GM18499 (cell line): Measurements from ENCODE around the gene CPA2.
"Not testable (repeated sequence)": the region's sequence is repeated elsewhere in the genome, so short reads cannot be mapped to it uniquely, and the experiment has no call there.

Experiments used
- ATAC-seq: cut with Tn5 transposase; IDR thresholded peaks from one replicate; pipeline ENCODE4 v1.9.1; 2021; ENCODE audit warnings: moderate number of reproducible peaks; ENCODE audit not compliant: insufficient read depth, unreplicated experiment

Gene CPA2

DNA sequence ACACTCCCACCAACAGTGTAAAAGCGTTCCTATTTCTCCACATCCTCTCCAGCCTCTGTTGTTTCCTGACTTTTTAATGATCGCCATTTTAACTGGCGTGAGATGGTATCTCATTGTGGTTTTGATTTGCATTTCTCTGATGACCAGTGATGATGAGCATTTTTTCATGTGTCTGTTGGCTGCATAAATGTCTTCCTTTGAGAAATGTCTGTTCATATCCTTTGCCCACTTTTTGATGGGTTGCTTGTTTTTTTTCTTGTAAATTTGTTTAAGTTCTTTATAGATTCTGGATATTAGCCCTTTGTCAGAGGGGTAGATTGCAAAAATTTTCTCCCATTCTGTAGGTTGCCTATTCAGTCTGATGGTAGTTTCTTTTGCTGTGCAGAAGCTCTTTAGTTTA, 17.0 kb upstream of the CPA2 start:
- ATAC-seq = not testable (repeated sequence)

DNA sequence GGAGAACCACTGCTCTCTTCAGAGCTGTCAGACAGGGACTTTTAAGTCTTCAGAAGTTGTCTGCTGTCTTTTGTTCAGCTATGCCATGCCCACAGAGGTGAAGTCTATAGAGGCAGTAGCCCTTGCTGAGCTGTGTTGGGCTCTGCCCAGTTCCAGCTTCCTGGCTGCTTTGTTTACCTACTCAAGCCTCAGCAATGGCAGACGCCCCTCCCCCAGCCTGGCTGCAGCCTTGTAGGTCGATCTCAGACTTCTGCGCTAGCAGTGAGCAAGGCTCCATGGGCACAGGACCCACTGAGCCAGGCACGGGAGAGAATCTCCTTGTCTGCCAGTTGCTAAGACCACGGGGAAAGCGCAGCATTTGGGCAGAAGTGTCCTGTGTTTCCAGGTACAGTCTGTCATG, 12.1 kb upstream of the CPA2 start:
- no peak for ATAC-seq

DNA sequence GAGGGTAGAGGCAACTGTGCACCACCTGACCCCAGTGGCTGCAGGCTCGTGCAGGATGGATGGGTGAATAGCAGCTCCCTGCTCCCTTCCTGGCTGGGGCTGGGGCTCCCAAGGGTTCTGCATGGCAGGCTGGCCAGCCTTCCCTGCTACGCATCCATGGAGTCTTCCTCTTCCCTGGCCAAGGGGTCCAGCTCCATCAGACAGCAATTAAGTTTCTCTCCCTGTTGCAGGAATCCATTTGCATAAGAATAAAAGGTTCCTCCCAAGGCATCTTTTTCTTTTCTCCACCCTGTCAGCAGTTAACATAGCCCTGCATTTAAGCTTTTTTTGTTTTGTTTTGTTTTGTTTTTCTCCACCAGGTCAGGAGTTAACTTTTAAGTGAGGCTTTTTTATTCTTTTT, 10.0 kb upstream of the CPA2 start:
- ATAC-seq = no peak

DNA sequence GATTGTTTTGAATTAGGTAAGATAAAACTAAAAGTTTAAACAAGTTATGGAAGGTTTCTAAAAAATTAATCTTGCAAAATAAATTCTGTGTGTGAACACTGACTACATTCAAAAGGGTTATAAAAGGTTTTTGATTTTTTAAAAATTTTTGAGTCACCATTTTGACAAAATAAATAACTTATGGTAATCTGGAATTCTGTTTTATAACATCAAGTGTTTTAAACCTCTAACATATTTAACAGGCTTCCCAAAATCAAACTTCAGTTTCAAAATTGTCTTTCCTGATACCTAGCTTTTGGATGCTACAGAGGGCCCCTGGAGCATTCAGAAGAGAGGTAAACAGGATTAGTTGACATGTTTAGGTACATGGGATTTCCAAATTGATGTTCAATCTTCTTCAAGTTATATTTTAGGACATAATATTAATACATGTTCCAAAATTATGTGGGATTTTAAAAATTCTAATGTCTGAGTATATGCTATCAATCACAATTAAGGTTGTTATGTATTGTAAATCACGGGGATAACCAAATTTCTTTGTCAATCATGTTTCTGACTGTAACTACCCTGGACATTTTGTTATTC, 8.1 kb upstream of the CPA2 start:
- ATAC-seq = no peak

DNA sequence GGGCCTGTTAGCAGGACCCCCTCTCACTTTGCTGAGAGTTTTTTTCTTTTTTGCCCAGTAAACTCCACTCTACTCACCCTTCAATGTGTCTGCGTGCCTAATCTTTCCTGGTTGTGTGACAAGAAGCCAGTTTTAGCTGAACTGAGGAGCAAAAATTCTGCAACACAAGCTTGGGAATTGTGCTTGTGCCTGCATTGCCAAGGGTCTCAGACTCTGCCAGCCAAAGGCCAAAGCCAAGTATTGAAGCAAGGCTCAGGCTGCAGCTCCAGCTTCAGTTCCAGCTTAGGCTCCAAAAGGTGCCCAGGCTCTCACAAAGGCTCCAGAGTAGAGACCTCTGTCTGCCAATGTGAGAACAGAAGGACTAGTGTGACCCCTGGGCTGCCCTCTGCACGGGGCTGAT, 4.2 kb upstream of the CPA2 start:
- no peak for ATAC-seq

DNA sequence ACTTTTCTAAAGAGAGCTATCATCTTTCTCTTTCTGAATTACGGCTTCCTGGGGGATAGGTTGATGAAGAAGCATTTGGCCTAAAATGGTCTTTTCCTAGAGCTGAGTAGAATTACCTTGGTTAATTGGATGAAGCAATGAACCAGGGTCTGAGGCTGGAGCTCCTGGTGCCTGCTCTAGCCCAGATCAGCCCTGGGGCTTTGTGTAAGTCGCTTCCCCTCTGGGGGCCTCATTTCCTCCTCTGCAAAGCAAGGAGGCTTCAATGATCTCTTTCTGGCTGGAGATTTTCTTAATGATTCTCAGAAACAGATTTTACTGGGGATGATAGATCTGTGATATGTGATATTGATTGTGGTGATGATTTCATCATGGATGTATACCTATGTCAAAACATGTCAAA, 3.5 kb upstream of the CPA2 start:
- no peak for ATAC-seq

DNA sequence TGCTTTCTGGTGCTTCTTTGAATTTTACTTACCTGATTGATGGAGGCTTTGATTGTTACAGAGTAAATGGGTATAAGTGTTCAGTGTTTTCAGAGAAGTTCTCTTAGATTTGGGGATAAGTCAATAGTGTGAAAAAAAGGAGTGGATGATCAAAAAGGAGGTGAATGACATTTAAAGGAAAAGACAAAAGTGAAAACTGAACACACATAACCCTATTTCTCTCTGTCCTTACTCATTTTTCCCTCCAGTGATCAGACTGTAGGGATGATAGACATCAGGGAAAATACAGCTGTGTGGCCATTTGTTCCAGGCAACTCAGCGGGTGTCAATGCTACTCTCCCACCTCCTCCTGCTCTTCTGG, 278 bp downstream of the CPA2 start:
- ATAC-seq = no peak

DNA sequence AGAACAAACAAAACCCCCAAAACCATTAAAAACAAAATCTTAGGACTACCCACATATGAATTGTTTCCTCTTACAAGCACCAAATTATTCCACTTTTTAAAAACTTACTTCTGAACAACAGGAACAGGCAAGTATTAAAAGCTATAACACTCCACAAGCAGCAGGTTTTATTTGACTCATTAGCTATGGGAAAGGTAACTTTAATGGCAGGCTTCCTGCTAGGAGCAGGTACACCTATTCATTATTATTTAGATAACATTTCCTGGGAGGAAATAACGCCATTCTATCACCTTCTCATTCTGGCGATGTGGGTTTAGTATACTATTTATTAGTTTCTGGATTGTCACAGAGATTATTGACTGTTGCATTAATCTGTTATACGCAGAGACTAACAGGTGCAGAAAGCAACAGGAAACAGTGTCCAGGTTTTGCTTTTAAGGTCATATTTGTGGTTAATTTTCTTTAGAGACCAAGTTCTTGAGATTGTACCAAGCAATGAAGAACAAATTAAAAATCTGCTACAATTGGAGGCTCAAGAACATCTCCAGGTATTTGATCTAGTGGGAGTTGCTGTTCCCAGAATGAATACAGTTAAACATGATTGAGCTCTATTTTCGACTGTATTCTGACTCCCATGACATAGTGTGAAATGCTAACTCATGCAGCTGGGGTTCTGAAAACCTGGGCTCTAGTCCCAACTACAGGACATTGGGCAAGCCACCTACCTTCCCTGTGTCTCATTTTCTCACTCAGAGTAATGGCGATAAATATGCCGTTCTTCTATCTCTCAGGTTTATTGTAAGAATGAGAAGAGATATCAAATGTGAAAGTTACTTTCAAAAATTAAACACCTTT, 2.0 kb downstream of the CPA2 start:
- no peak for ATAC-seq

DNA sequence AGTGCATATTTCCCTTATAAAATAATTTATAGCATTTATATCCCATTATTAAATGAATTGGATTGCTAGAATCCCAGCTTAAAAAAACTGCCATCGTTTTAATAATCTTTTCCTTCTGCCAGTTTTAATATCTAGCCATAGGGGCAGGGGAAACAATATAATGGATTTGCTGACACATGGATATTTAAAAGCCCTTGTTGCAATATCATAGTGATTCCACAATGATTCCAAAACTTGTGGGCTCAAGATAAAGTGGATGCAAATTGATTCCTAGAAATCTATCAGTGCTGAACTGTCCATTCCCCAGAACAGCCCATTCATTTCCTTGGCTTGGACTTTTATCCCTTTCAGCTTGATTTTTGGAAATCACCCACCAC, 2.6 kb downstream of the CPA2 start:
- ATAC-seq = no peak

DNA sequence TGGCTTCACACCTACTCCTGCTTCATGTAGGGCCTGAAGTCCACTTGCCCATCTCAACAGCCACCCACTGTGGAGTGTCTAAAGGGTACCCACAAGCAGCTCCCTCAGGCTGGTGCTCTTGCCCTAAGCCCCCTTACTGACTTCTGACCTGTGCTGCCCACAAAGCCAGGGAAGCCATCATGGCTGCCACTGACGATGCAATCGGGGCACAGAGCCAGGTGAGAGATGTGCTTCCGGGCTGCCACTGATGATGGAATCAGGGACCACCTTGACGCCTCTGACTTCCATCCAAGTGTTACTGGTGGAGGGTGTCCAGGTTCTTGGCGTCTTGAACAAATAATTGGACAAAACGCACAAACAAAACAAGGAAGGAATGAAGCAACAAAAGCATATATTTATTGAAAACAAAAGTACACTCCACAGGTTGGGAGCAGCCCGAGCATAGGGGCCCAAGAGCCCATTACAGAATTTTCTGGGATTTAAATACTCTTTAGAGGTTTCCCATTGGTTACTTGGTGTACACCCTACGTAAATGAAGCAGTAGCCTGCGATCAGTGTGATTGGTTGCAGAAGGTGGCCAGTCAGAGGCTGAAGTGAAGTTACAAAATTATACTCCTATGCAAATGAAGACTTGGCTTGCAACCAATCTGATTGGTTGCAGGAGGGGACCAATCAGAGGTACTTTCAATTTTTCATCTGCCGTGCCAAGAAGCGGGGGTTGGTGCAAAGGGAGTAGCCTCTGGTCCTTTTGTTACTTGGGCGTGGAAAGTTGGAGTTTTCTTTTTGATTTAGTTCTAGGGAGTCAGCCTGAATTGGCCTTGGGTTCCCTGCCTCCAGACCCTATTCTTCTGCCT, 4.5 kb downstream of the CPA2 start:
- ATAC-seq = no peak

DNA sequence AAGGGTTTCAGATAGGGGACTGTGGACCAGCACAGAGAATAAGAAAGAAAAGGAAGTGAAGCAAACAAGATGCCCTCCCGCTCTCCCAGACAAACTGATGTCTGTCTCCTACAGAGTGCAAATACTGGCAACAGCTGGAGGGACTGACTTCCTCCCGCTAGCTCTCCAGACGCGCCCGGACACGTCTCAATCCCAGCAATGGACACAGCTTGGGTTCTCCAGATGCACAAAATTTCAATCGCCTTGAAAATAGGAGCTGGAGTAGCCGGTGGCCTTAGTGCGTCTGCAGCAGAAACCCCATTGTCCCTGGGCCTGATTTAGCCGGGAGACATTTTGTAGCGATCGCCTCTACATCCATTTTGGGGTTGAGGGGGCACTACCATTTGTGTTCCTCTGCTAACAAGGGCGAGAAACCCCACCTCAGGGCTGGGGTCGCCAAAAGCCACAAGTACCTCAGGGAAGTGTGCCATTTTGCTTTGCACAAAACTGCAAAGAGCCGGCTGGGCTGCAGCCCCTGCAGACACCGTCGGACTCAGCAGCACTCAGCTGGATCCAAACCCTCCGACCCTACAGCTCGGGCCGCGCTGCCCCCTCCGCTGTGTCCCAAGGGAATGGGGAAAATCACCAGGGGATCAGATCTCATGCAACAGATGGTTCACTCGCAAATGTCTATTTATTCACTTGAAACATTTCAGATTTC, 5.9 kb downstream of the CPA2 start:
- no peak for ATAC-seq

DNA sequence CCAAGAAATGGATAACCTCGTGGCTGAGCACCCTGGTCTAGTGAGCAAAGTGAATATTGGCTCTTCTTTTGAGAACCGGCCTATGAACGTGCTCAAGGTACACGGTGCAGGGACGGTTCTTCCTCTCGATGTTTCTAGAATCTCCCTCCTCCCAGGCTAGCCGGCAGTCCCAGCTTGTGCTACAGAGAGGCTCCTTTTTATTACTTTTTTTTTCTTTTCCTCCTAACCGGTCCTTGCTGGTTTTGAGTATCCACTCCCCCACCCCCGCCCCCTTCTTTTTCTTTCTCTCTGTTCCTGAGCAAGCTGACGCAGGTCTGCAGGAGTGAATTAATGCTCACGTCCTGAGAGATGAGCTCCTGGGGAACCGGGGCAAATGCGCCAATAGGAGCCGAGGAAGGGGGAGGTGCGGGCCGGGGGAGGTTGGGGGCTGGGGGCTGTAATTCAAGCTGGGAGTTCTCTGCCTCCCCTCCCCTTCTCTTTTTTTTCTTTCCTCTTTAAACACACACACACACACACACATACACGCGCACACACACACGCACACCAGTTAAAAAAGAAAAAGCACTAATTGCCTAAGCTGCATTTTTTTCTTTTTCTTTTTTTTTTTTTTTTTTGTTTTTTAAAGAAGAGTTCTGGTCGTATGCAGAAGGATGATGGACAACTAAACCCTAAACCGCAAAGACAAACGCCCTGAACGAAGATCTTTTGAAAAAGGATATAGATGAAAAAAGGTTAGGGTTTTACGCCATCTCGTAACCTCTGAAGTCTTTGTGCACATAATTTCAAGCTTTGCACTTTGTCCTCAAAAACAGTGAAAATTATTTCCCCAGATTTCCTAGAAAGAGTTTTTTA, 6.6 kb downstream of the CPA2 start:
- ATAC-seq = no peak

DNA sequence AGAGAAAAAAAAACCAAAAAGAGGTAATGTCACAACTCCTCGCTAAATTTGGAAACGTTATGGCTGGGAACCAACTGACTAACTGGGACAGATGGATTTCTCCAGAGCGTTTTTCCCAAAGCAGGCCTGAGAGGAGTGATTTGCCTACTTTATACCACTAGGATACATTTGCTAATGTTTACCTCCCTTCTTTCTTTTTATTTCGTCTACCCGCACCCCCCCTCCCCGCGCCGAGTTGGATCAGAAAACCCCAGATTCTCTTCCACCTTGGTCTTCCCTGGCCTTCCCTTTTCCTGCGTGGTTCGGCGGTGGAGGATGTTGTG, 7.2 kb downstream of the CPA2 start:
- ATAC-seq = no peak

DNA sequence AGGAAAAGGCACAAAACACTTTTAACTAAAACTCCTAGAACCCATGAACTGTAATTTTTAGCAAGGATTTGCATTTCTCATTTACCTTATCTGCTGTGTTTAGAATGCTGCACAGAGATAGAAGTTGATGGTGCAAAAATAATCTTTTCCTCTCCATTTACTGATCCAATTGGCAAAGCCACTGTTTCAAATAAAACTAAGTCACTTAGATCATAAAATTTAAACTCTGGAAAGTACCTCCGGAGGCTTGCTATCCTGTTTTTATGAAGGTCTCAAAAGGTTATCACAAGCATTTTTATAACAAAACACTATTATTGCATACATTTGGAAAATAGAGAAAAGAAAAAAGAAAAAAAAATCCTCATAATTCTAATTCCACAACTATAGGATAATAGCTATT, 7.6 kb downstream of the CPA2 start:
- ATAC-seq = no peak

DNA sequence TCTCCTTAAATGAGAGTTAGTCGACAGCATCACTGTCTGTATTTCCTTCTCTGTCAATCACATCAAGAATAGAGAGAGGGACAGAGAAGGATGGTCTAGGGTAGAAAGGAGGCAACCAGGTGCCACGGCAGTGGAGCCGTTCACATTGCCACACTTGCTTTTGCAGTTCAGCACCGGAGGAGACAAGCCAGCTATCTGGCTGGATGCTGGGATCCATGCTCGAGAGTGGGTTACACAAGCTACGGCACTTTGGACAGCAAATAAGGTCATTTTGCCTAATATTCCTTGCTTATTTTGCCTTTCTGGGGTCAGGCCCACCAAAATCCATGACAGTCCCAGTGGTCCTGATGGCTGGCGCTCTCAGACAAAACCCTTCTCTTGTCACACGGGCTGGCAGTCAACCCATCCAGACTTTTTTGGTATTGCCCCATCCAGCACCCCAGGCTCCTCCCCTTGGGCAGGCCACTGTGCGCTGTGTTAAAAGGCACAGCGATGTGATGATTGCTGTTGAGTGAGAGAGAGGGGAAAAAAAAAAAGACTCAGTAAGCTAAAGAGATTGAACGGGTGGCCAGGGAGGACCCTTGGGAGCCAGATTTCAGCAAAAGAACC, 8.4 kb downstream of the CPA2 start:
- ATAC-seq = no peak

DNA sequence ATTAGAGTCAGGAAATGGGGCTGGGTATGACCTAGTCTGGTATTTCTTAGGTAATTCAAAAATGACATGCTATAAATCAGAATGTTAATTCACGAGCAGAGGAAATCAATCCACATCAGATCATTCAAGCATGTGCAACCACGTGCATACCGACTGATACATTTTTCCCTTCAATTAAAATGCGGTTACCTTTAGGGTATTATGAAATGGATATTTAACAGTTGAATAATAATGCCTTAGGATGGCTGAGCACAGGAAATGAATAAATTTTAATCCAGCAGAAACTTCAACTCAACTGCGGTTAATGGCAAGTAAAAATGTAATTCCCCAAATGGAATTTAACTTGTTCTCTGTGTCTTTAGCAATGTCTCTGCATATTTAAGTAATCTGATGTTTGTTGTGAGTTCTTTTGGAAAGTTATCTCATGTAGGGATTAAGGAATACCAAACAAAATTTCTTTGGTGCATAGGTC, 9.2 kb downstream of the CPA2 start:
- no peak for ATAC-seq

DNA sequence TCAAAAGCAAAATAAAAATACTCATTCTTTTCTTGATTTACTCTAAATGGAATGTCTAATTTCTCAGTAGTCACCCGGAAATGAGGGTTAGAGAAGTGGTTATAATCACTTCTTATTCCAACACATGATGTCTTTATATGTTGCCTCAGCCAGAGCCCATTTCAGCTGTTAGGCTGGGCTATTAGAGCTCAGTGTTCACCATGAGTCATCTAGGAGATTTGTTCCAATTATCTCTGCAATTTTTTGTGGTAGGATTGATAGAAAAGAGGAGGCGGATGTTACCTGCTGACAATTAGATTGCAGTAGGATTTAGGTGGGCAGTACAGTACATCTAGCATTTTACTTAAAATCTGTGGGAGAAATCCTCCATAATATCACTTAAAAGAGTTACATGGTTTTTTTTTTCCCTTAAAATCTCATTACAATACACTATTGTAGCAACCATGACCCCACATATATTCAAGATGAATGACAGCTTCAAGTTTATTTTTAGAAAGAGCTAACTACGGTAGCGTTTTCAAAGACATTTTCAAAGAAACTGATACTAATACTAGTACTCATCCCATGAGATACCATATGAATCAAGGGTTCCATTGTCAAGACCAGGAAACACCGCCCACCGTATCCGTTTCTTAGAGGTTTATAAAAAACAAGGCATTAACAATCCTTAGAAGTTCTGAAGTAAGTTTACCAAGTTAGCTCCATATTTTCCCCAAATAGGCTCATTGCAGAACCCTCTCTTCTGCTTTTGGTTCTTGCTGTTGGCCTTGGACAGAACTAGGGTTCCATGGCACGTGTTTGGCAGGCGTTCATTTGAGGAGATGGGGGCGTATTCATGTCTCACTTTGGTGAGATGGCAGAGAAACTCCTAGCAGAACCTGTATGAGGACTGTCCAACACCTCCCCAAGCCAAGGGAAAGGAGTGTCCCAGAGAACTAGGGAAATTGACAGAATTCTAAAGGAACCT, 10.4 kb downstream of the CPA2 start:
- no peak for ATAC-seq
